ENCODE data around the gene RAPGEF2.

DNA sequence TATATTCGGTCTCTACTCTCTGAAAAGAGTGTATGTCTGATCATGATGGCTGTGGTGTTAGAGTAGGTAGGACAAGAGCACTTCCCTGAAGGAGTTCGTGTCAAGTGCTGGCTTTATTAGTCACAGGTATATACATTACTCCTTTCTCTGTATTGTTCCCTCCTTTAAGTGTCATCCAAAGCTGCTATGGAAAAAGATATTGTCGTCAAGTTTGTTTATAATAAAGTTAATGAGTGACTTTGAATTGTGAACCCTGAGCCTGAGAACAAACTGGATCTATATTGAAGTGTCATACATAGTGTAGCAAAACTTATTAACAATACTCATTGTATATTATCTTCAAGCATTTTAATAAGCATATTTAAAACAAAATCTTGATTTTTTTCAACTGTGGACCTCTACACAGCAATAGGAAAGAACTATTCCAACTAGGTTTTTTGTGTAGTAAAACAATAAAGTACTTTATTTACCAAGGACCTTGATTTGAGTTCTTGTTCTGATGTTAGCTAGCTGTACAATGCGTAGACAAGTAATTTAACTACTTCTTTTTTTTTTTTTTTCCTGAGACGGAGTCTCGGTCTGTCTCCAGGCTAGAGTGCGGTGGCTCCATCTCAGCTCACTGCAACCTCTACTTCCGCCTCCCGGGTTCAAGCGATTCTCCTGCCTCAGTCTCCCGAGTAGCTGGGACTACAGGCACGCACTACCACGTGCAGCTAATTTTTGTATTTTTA lies 177.7 kb downstream of the RAPGEF2 start:
- no peak for TF ChIP-seq CTCF (IDR thresholded peaks at IDR 0.05)
- TF ChIP-seq POLR2A (IDR thresholded peaks at IDR 0.05), result no peak
